Calu3 (cell line): ENCODE measurements around the gene RARG. TPM values are rescaled to one million over a fixed set of nuclear protein-coding genes. Genes with fewer than 3 reads are reported as not detected.

Source experiments
- BruUV-seq: library from RNA; stranded (reverse); fragments of 400-500 nt; replicated peaks from 2 replicates; lab custom pipeline; 2021; lab: Mats Ljungman, UMichigan
- CTCF ChIA-PET: fragments of 300-600 bp; sonication (Branson Sonifier 250); formaldehyde crosslinking; loops from one replicate; lab custom pipeline; 2022; ENCODE audit warnings: antibody characterized with exemption; lab: Charles Lee
- DNase-seq: peaks from one replicate; pipeline ENCODE4 v3.0.0; 2022
- H3K27ac Mint-ChIP-seq: one replicate; pipeline ENCODE4 v1.8.0; 2022; ENCODE audit warnings: mixed read lengths; ENCODE audit not compliant: unreplicated experiment
- H3K27me3 Mint-ChIP-seq: one replicate; pipeline ENCODE4 v1.8.0; 2022; ENCODE audit warnings: mixed read lengths; ENCODE audit not compliant: unreplicated experiment
- H3K36me3 Mint-ChIP-seq: one replicate; pipeline ENCODE4 v1.8.0; 2022; ENCODE audit warnings: mild to moderate bottlenecking, moderate library complexity, mixed read lengths; ENCODE audit not compliant: insufficient read depth, unreplicated experiment
- H3K4me1 Mint-ChIP-seq: one replicate; pipeline ENCODE4 v1.8.0; 2022; ENCODE audit warnings: mild to moderate bottlenecking, low read depth, mixed read lengths; ENCODE audit not compliant: unreplicated experiment
- H3K4me3 Mint-ChIP-seq: one replicate; pipeline ENCODE4 v1.8.0; 2022; ENCODE audit warnings: mild to moderate bottlenecking, low read depth, moderate library complexity, mixed read lengths; ENCODE audit not compliant: unreplicated experiment
- H3K9me3 Mint-ChIP-seq: one replicate; pipeline ENCODE4 v1.8.0; 2022; ENCODE audit warnings: low read depth, mixed read lengths; ENCODE audit not compliant: unreplicated experiment
- CTCF ChIP-seq: fragments of 200-600 bp; IDR thresholded peaks from one replicate; pipeline ENCODE4 v1.8.0; 2022; ENCODE audit warnings: antibody characterized with exemption; ENCODE audit not compliant: unreplicated experiment
- intact Hi-C: fragments of 100-400 bp; cut with micrococcal nuclease; formaldehyde crosslinking; loops from one replicate; pipeline ENCODE4 v1.10.0; 2022; ENCODE audit not compliant: unreplicated experiment
- total RNA-seq: library from RNA; stranded (reverse); gene quantifications from 2 replicates; pipeline ENCODE4 v1.2.3, GENCODE V29; 2022

RARG gene
- total RNA-seq, 1 experiment from 2014 or later, result 36.7 TPM

- BruUV-seq, result no TSS peak
- CTCF ChIA-PET, result interaction anchor here (0.8 kb wide), 1 partner anchor 12 kb away, joined by 3 read pairs; no protein-coding TSS in a partner anchor
- H3K4me1 Mint-ChIP-seq, result peaks cover 13% of the 10 kb centered on the region
- no peaks in the 10 kb centered on the region for H3K27me3 Mint-ChIP-seq
- no peak overlapping the region for H3K4me3 Mint-ChIP-seq
- H3K27ac Mint-ChIP-seq, result no peak overlapping the region
- TF ChIP-seq CTCF, result no peak
- no peak for DNase-seq
- intact Hi-C loops, result no loop called here
- peaks cover 53% of the 10 kb centered on the region for H3K36me3 Mint-ChIP-seq
- H3K9me3 Mint-ChIP-seq, result no peaks in the 10 kb centered on the region
Measured at GRCh38 chr12:53185582-53186153, 46.3 kb downstream of the RARG start.

DNA sequence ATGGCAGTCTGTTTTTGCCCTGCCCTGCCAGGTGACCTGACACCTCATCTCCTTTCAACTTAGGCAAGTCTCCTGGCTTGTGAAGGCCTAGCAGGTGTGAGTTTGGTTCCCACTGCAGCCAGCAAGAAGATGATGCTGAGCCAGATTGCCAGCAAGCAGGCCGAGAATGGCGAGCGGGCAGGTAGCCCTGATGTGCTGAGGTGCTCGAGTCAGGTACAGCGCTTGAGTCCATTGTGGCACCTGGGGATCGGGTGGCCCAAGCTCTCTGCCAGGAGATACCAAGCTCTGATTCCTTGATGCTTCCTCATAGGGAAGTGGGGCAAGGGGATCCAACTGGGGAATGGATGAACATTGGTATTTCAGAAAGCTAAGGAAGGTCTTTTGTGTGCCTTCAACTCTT, 47.2 kb downstream of the RARG start:
- H3K4me1 Mint-ChIP-seq, result peaks cover 15% of the 10 kb centered on the region
- H3K27ac Mint-ChIP-seq, result no peak overlapping the region
- peaks cover 56% of the 10 kb centered on the region for H3K36me3 Mint-ChIP-seq
- H3K4me3 Mint-ChIP-seq, result no peak overlapping the region
- TF ChIP-seq CTCF, result no peak
- CTCF ChIA-PET, result no interaction called here
- no TSS peak for BruUV-seq
- intact Hi-C loops, result no loop called here
- no peak for DNase-seq
- H3K9me3 Mint-ChIP-seq, result no peaks in the 10 kb centered on the region
- no peaks in the 10 kb centered on the region for H3K27me3 Mint-ChIP-seq

DNA sequence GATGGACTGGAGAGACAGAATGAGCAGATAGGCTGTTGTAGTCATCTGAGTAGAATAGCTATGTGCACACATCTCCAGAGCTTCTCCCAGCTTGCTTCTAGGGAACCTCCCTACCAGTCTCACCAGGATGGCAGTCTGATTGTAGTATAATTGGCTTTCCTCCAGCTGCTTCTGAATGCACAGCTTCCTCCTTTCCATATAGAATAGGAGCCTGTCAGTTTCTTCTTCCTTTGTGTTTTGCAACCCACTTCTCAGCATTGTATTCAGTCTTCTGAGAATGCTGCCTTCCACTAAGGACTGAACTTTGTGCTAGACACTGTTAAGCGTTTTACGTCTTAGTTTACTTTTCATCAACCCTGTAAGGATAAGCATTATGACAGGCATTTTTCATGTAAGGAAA, 49.1 kb downstream of the RARG start:
- intact Hi-C loops, result no loop called here
- Mint-ChIP-seq H3K27ac (no peak overlapping the region), H3K4me1 (peaks cover 22% of the 10 kb centered on the region), H3K27me3 (no peaks in the 10 kb centered on the region), H3K4me3 (no peak overlapping the region), H3K36me3 (peaks cover 48% of the 10 kb centered on the region), H3K9me3 (no peaks in the 10 kb centered on the region)
- no peak for DNase-seq
- CTCF ChIA-PET, result no interaction called here
- no TSS peak for BruUV-seq
- TF ChIP-seq CTCF, result no peak

- CTCF ChIA-PET, result no interaction called here
- no peak for TF ChIP-seq CTCF
- DNase-seq, result no peak
- peaks cover 22% of the 10 kb centered on the region for H3K4me1 Mint-ChIP-seq
- no TSS peak for BruUV-seq
- no peaks in the 10 kb centered on the region for H3K9me3 Mint-ChIP-seq
- intact Hi-C loops, result no loop called here
- no peaks in the 10 kb centered on the region for H3K27me3 Mint-ChIP-seq
- no peak overlapping the region for H3K27ac Mint-ChIP-seq
- peak overlapping the region; percentile 85 for H3K4me3 Mint-ChIP-seq
- peaks cover 39% of the 10 kb centered on the region for H3K36me3 Mint-ChIP-seq
Measured at GRCh38 chr12:53181935-53182334, 50.1 kb downstream of the RARG start.
